ENCODE results near the gene AMOTL1.

The AMOTL1 gene

DNA sequence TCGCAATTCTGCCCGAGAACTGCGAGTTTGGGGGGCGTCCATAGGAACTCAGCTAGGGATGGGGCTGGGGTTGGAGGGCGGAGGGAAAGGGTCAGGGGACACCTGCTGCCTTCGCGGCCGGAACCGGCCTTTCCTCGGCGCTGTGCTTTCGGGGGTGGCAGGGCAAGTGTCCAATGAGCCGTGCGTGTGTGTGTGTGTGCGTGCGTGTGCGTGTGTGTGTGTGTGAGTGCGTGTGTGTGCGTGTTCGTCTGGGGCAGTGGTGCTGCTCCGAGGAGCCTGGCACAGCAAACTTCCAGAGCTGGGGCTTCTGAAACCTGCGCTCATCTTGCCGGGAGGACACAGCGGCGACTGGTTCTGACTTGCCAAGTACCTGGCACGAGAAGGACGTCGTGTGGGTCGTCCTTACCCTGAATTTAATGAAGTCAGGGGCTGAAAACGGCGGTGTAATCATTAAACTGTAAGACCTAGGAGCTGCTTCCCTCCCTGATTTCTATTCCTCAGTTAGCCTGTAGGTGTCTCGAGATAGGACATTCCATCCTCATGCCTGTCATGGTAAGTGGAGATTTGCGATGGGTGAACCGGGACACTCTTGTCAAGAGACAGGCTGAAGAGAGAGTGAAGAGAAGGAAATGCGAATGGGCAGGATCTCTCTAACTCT is 27.0 kb upstream of the AMOTL1 start:
- FAIRE-seq: peak; percentile 49

- no peak for FAIRE-seq
Measured at GRCh38 chr11:94742665-94743064, 25.5 kb upstream of the AMOTL1 start.

DNA sequence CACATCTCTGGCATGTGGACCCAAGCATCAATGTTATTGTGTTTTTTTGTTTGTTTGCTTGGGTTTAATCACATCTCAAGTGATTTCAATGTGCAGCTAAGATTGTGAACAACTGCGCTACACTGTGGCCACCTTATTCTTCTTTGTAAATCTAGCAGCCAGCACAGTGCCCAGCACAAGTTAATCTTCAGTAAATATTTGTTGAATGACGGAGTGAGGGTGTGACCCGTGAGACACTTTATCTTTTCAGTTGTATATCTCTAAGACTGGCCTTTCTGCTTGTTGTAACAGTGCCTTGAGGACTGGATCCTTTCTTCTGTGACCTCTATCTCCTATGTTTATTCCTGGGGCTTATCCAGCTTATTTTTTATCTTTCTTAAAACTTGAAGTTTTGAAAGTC is 21.4 kb upstream of the AMOTL1 start:
- FAIRE-seq: no peak

- no peak for FAIRE-seq
Measured at GRCh38 chr11:94747146-94747545, 21.0 kb upstream of the AMOTL1 start.

GRCh38 chr11:94747601-94748041 is 20.5 kb upstream of the AMOTL1 start:
- no peak for FAIRE-seq

- FAIRE-seq: no peak
Measured at GRCh38 chr11:94749369-94749768, 18.8 kb upstream of the AMOTL1 start.

GRCh38 chr11:94750319-94751217 is 17.6 kb upstream of the AMOTL1 start:
- FAIRE-seq: no peak

- no peak for FAIRE-seq
Measured at GRCh38 chr11:94751218-94751609, 16.9 kb upstream of the AMOTL1 start.

DNA sequence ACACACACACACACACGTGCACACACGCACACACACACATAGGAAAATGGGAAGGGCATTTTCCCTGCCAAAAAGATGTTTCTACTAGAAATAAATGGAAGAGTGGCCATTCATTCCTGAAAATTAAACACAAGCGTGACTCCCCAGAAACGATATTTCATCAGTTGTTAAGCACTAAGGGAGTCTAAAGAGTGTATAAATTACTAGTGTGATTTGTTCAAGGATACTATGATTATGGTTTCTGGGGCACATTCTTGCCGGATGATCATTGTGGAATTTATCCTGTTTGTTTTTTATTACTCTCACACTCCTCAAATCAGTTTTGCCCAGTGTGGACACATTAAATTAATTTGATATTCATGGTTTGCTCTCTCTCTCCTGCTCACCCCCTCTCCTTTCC is 16.4 kb upstream of the AMOTL1 start:
- no peak for FAIRE-seq

GRCh38 chr11:94753630-94754029 is 14.5 kb upstream of the AMOTL1 start:
- FAIRE-seq: no peak

- FAIRE-seq: no peak
Measured at GRCh38 chr11:94754335-94754734, 13.8 kb upstream of the AMOTL1 start.

DNA sequence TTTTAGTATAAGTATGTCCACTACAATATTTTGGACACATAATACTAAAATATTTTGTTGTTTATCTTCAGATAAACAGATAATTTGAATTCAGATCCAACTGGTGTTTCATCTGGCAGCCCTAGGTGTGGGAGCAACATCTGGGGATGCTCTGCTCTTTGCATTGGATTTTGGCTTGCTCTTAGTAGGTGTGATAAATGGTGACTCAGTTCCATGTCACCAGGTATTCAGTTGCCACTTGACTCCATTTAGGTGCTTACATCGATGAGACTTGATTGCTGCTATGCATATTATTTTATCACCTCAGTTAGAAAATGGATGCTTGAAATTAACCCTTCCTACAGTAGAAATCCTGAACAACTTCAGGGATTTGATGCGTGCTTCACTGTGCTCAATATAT is 13.3 kb upstream of the AMOTL1 start:
- no peak for FAIRE-seq

- FAIRE-seq: no peak
Measured at GRCh38 chr11:94755494-94755893, 12.7 kb upstream of the AMOTL1 start.

GRCh38 chr11:94757037-94757735 is 11.0 kb upstream of the AMOTL1 start:
- FAIRE-seq: no peak

DNA sequence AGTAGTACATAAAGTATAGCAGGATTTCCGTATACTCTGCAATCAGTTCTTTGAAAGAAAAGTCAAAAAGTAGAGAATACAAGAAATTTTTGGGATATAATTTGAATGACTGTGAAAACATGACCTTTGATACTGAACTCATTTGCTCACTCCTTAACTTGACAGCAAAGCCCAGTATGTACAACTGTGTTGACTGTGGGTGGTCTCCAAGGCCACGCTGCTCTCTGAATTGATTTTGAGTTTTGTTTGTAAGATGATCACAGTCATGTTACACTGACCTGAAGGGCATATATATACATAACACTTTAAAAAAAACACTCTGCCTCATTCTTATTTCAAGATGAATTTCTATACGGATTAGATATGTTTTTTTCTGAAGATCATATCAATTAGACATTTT is 9.5 kb upstream of the AMOTL1 start:
- FAIRE-seq: no peak

- FAIRE-seq: no peak
Measured at GRCh38 chr11:94759522-94759921, 8.6 kb upstream of the AMOTL1 start.

- no peak for FAIRE-seq
Measured at GRCh38 chr11:94760296-94760695, 7.9 kb upstream of the AMOTL1 start.

- FAIRE-seq: no peak
Measured at GRCh38 chr11:94762208-94762607, 5.9 kb upstream of the AMOTL1 start.

GRCh38 chr11:94762995-94763394 is 5.2 kb upstream of the AMOTL1 start:
- FAIRE-seq: no peak

- FAIRE-seq: no peak
Measured at GRCh38 chr11:94766713-94767206, 1.4 kb upstream of the AMOTL1 start.

DNA sequence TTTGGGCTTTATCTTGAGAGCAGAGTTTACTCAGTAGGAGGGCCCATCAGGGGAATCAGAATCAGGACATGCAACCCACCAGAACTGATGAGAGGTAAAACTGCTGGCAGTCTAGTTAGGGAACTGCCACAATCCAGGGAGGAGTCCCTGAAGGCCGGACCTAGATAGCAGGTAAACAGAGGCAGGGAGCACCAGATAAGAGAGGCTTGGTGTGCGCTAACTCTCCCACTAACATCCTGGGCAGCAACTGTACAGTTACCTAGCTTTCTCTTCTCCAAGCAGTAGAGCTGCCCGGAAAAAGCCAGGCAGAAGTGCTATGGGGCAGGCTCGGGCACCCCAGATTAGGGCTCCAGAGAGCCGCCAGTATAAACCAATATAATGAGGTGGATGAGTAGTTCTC is 865 bp upstream of the AMOTL1 start:
- no peak for FAIRE-seq

GRCh38 chr11:94768602-94769541 is 716 bp downstream of the AMOTL1 start:
- no peak for FAIRE-seq
